Measurements from ENCODE around the gene KRT222. TPM values are rescaled to one million over a fixed set of nuclear protein-coding genes. Genes with fewer than 3 reads are reported as not detected.

The KRT222 gene
- total RNA-seq, 1 donor from 2014 or later: not detected

DNA sequence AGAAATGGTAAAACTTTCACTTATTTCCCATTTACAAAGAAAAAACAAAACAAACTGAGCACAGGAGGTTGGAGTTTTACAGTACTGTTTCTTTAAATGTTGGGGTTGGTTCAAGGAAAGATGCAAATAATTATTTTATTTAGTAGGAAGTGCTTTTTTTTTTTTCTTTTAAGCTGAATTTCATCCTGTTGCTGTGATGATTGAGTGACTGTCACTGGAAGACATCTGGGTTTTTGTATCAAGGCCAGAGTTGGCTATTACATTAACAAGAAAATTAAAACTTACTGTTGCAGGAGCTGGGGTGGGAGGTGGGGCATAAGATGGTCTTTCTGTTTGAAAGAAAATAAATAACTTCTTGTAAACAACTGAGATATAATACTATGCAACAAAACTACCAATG is 19.7 kb downstream of the KRT222 start:
- H3K9me3 Mint-ChIP-seq: no peaks in the 10 kb centered on the region
- peak overlapping the region; percentile 29 for H3K4me3 Mint-ChIP-seq
- H3K27ac Mint-ChIP-seq: peak overlapping the region; percentile 46
- TF ChIP-seq, protein P1, sequence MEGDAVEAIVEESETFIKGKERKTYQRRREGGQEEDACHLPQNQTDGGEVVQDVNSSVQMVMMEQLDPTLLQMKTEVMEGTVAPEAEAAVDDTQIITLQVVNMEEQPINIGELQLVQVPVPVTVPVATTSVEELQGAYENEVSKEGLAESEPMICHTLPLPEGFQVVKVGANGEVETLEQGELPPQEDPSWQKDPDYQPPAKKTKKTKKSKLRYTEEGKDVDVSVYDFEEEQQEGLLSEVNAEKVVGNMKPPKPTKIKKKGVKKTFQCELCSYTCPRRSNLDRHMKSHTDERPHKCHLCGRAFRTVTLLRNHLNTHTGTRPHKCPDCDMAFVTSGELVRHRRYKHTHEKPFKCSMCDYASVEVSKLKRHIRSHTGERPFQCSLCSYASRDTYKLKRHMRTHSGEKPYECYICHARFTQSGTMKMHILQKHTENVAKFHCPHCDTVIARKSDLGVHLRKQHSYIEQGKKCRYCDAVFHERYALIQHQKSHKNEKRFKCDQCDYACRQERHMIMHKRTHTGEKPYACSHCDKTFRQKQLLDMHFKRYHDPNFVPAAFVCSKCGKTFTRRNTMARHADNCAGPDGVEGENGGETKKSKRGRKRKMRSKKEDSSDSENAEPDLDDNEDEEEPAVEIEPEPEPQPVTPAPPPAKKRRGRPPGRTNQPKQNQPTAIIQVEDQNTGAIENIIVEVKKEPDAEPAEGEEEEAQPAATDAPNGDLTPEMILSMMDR (IDR thresholded peaks at IDR 0.05): no peak
- CTCF ChIA-PET: no interaction called here
- H3K36me3 Mint-ChIP-seq (ENCODE audit: low read depth): peaks cover 64% of the 10 kb centered on the region
- no peak for DNase-seq
- POLR2A ChIA-PET: interaction anchor here (1.1 to 5.8 kb wide), 3 partner anchors 22 to 30 kb away, joined by 6 to 85 read pairs (median 6); no protein-coding TSS in a partner anchor
- no peak for ATAC-seq (ENCODE audit: low read depth)
- peaks cover 48% of the 10 kb centered on the region for H3K4me1 Mint-ChIP-seq
- H3K27me3 Mint-ChIP-seq: no peaks in the 10 kb centered on the region
- intact Hi-C loops (cut with micrococcal nuclease): loop anchor here (5.0 kb wide), 1 partner anchor 157 kb away; no protein-coding TSS in a partner anchor

DNA sequence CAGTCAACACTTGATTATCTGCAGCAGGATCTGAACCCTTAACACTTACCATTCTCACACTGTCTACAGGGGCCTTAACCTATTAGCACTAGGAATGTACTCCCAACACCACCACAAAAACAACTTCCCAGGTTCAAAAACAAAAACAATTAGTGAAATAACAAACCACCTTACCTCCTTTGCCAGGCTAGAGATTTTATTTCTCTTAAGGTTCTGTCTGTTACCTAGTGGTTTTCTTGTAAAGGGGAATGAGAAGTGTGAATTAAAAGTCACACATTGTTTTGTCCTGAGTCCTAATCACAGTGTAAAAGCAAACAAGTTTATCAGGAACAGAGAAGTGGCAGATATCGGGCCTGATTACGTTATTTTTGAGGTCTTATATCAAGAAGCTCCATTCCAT is 27.0 kb downstream of the KRT222 start:
- intact Hi-C loops (cut with micrococcal nuclease): no loop called here
- TF ChIP-seq, protein P1 (IDR thresholded peaks at IDR 0.05): no peak
- peaks cover 8% of the 10 kb centered on the region for H3K4me1 Mint-ChIP-seq
- no peak overlapping the region for H3K4me3 Mint-ChIP-seq
- peaks cover 90% of the 10 kb centered on the region for H3K36me3 Mint-ChIP-seq (ENCODE audit: low read depth)
- H3K27ac Mint-ChIP-seq: no peak overlapping the region
- ChIA-PET CTCF (no interaction called here), POLR2A (no interaction called here)
- ATAC-seq (ENCODE audit: low read depth): no peak
- H3K9me3 Mint-ChIP-seq: no peaks in the 10 kb centered on the region
- no peak for DNase-seq
- H3K27me3 Mint-ChIP-seq: no peaks in the 10 kb centered on the region

GRCh38 chr17:40633871-40634270 is 31.1 kb downstream of the KRT222 start:
- Mint-ChIP-seq H3K27ac (no peak overlapping the region), H3K4me3 (no peak overlapping the region), H3K27me3 (no peaks in the 10 kb centered on the region), H3K9me3 (no peaks in the 10 kb centered on the region), H3K4me1 (peaks cover 3% of the 10 kb centered on the region), H3K36me3 (ENCODE audit: low read depth) (peaks cover 93% of the 10 kb centered on the region)
- POLR2A ChIA-PET: interaction anchor here (0.7 kb wide), 2 partner anchors 14 to 179 kb away, joined by 3 to 4 read pairs; partner anchors contain the start of gene SMARCE1
- CTCF ChIA-PET: interaction anchor here (0.9 to 2.0 kb wide), 3 partner anchors 18 to 915 kb away, joined by 3 to 5 read pairs (median 4); no protein-coding TSS in a partner anchor
- intact Hi-C loops (cut with micrococcal nuclease): no loop called here
- TF ChIP-seq, protein P1 (IDR thresholded peaks at IDR 0.05): no peak
- ATAC-seq (ENCODE audit: low read depth): no peak
- DNase-seq: no peak

- POLR2A ChIA-PET: no interaction called here
Measured at GRCh38 chr17:40632216-40632615, 32.8 kb downstream of the KRT222 start.

GRCh38 chr17:40629842-40630241 is 35.1 kb downstream of the KRT222 start:
- no peak for ATAC-seq (ENCODE audit: low read depth)
- Mint-ChIP-seq H3K27me3 (no peaks in the 10 kb centered on the region), H3K27ac (no peak overlapping the region), H3K36me3 (ENCODE audit: low read depth) (peaks cover 77% of the 10 kb centered on the region), H3K4me3 (no peak overlapping the region), H3K4me1 (peaks cover 8% of the 10 kb centered on the region), H3K9me3 (no peaks in the 10 kb centered on the region)
- ChIA-PET CTCF (interaction anchor here (1.4 to 1.8 kb wide), 2 partner anchors 69 to 75 kb away, joined by 3 to 4 read pairs; no protein-coding TSS in a partner anchor), POLR2A (interaction anchor here (1.0 to 1.1 kb wide), 2 partner anchors 18 to 69 kb away, joined by 3 read pairs; partner anchors contain the start of gene SMARCE1)
- intact Hi-C loops (cut with micrococcal nuclease): loop anchor here (10.0 kb wide), 1 partner anchor 275 kb away; no protein-coding TSS in a partner anchor
- TF ChIP-seq, protein P1 (IDR thresholded peaks at IDR 0.05): no peak
- DNase-seq: no peak

More at GRCh38 chr17:40632216-40632615, 32.8 kb downstream of the KRT222 start:
- Mint-ChIP-seq H3K4me3 (no peak overlapping the region), H3K27me3 (no peaks in the 10 kb centered on the region), H3K4me1 (no peaks in the 10 kb centered on the region), H3K36me3 (ENCODE audit: low read depth) (peaks cover 90% of the 10 kb centered on the region), H3K27ac (no peak overlapping the region), H3K9me3 (no peaks in the 10 kb centered on the region)
- CTCF ChIA-PET: no interaction called here
- DNase-seq: no peak
- ATAC-seq (ENCODE audit: low read depth): no peak
- TF ChIP-seq, protein P1 (IDR thresholded peaks at IDR 0.05): no peak
- intact Hi-C loops (cut with micrococcal nuclease): no loop called here
